HT-29 (cell line): ENCODE measurements around the gene CDK6. TPM values are rescaled to one million over a fixed set of nuclear protein-coding genes. Genes with fewer than 3 reads are reported as not detected.
A peak's percentile ranks its signal among the peaks of the same experiment; 100 is the strongest.
"Not testable (repeated sequence)": the region's sequence is repeated elsewhere in the genome, so short reads cannot be mapped to it uniquely, and the experiment has no call there.

Experiments used
- DNase-seq: peaks from one replicate; pipeline ENCODE4 v3.0.0-alpha.2; 2015; ENCODE audit warnings: low spot score
- total RNA-seq: library from RNA; depleted of rRNA; stranded (reverse); fragments of >200 nt; shearing (Covaris generic); gene quantifications from 2 replicates; pipeline ENCODE4 v1.2.3, GENCODE V29; 2014

Gene CDK6
- total RNA-seq, 1 experiment from 2014 or later, result 48.8 TPM

- DNase-seq, result peak; percentile 33
Observed at GRCh38 chr7:92626281-92626809, 210.0 kb downstream of the CDK6 start.

- peak; percentile 68 for DNase-seq
Observed at GRCh38 chr7:92625617-92626016, 210.8 kb downstream of the CDK6 start.

- DNase-seq, result no peak
Observed at GRCh38 chr7:92624298-92624996, 211.9 kb downstream of the CDK6 start.

- peak; percentile 25 for DNase-seq
Observed at GRCh38 chr7:92623544-92623943, 212.8 kb downstream of the CDK6 start.

- no peak for DNase-seq
Observed at GRCh38 chr7:92622685-92623084, 213.7 kb downstream of the CDK6 start.

- no peak for DNase-seq
Observed at GRCh38 chr7:92622030-92622429, 214.3 kb downstream of the CDK6 start.

GRCh38 chr7:92621561-92622023 is 214.8 kb downstream of the CDK6 start:
- no peak for DNase-seq

GRCh38 chr7:92621026-92621540 is 215.3 kb downstream of the CDK6 start:
- peak; percentile 90 for DNase-seq

GRCh38 chr7:92615861-92616260 is 220.5 kb downstream of the CDK6 start:
- DNase-seq, result no peak

GRCh38 chr7:92614660-92615174 is 221.7 kb downstream of the CDK6 start:
- no peak for DNase-seq

GRCh38 chr7:92613720-92614119 is 222.7 kb downstream of the CDK6 start:
- DNase-seq, result no peak

- DNase-seq, result no peak
Observed at GRCh38 chr7:92613214-92613613, 223.2 kb downstream of the CDK6 start.

GRCh38 chr7:92612501-92612900 is 223.9 kb downstream of the CDK6 start:
- no peak for DNase-seq

- DNase-seq, result no peak
Observed at GRCh38 chr7:92611735-92612134, 224.6 kb downstream of the CDK6 start.

GRCh38 chr7:92609921-92610518 is 226.4 kb downstream of the CDK6 start:
- peak; percentile 60 for DNase-seq

- DNase-seq, result no peak
Observed at GRCh38 chr7:92608380-92609322, 227.7 kb downstream of the CDK6 start.

GRCh38 chr7:92606985-92607384 is 229.4 kb downstream of the CDK6 start:
- DNase-seq, result no peak

GRCh38 chr7:92604517-92604916 is 231.9 kb downstream of the CDK6 start:
- not testable (repeated sequence) for DNase-seq

- no peak for DNase-seq
Observed at GRCh38 chr7:92603089-92603445, 233.3 kb downstream of the CDK6 start.

GRCh38 chr7:92602352-92603088 is 233.9 kb downstream of the CDK6 start:
- DNase-seq, result no peak
